GM19324 (cell line): ENCODE data around the gene KCTD21.

Source experiments
- ATAC-seq: cut with Tn5 transposase; IDR thresholded peaks from one replicate; pipeline ENCODE4 v1.9.1; 2021; ENCODE audit warnings: mild to moderate bottlenecking, moderate library complexity; ENCODE audit not compliant: unreplicated experiment, low FRiP score

KCTD21 gene

DNA sequence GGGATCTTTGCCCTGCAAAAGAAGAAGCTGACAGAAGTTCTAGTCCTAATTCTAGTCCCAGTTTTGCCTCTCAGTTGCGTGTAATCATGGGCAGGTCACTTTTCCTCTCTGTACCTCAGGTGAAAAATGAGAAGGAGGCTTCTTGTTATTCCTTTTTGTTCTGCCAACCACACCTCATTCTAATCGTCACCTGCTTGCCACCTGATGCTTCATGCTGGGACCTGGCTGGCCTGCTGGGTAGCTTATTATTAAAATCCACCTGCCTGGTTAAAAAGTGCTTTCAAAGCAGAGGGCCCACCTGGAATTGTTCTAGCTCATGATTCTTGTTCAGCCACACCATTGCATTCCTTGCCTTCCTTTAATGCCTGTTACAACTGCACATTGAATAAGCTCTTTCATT lies 40.6 kb downstream of the KCTD21 start:
- no peak for ATAC-seq

DNA sequence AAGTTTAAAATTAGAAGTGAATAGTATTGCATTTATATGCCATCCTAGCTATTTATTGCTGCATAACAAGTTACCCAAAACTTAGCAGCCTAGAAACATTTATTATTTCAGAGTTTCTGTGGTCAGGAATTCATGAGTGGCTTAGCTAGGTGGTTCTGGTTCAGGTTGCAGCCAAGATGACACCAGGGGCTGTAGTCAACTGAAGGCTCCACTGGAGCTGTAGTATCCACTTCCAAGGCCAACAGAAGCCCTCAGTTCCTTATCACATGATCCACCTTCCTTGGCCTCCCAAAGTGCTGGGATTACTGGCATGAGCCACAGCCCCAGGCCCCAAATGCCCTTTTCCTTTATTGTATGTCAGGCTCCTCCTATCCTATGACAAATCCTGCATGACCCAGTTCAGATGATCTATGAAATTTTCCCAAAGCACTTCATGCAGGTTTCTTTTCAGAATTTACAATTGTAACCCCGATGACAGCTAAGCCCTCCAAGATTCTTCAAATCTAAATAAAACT lies 42.9 kb downstream of the KCTD21 start:
- no peak for ATAC-seq

GRCh38 chr11:78140392-78141077 lies 47.9 kb downstream of the KCTD21 start:
- ATAC-seq: no peak

DNA sequence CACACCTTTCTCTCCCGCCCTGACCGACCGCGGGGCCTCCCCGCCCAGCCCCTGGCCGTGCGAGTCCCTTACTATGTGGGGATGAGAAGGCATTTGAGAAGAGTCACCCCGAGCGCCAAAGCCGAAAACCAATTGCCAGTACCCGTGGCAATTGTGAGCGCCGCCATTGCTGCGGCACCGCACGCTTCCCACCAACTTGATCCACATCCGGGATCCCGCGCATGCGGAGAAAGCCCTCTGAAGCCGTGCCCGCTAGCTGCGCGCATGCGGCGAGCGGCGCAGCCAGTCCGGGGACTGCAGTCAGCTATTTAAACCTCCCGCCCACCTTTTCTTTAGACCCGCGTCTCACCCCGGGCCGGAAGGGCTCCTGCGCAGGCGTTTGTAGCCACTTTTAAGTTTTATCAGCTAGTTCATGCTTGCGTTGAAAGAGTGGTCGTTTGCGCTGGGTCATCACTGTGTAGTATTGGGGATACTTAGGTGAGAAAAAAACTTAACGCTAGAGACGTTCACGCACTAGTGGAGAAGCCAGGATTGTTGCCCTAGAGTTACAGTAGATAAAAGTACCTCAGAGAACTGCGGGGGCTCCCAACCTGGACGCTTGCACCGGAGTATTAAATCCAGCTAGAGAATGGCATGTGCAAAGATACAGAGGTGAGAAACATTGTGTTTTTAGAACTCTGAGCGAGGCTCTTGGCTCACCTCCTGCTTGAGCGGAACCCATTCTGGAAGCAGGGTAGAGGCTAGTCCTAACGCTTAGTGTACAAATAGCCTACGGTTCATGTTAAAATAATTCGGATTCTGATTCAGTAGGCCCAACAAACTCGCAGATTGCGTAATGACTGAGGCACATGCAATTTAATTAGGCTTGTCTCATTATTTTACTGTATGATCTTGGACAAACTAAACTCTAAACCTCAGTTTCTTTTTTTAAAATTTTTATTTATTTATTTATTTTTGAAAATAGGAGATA lies 48.7 kb downstream of the KCTD21 start, which contains the start of gene ALG8:
ALG8 (minus strand) TSS at position 205 of the 970 bp plus-strand sequence; CDS start at position 167, 38 bp downstream.
- ATAC-seq: peak; percentile 90

GRCh38 chr11:78138694-78139421 lies 49.6 kb downstream of the KCTD21 start:
- ATAC-seq: peak; percentile 41

GRCh38 chr11:78138291-78138690 lies 50.1 kb downstream of the KCTD21 start:
- no peak for ATAC-seq

GRCh38 chr11:78132475-78132874 lies 56.0 kb downstream of the KCTD21 start:
- no peak for ATAC-seq

GRCh38 chr11:78131956-78132355 lies 56.5 kb downstream of the KCTD21 start:
- no peak for ATAC-seq

DNA sequence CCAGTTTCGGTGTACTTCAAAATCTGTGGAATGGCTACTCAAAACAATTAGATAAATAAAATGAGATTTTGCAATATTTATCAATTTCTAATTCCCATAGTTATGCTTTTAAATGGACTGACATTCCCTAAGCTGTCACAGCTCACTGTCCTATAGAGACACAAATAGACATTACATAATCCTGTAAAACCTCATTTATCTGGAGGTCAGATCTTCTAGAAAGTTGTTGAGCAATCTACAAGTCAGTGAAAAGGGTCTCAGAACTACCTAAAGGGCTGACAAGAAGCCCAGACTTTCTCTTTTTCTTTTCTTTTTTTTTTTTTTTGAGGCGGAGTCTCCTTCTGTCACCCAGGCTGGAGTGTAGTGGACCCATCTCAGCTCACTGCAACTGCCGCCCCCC lies 61.0 kb downstream of the KCTD21 start:
- ATAC-seq: no peak
